ENCODE data around the gene NAA10.

NAA10 gene

GRCh38 chrX:153911798-153912197, 23.0 kb downstream of the NAA10 start:
- no peak for DNase-seq

- no peak for DNase-seq
Observed at GRCh38 chrX:153910446-153910845, 24.4 kb downstream of the NAA10 start.

- no peak for DNase-seq
Observed at GRCh38 chrX:153909980-153910360, 24.9 kb downstream of the NAA10 start.

- no peak for DNase-seq
Observed at GRCh38 chrX:153909024-153909979, 25.5 kb downstream of the NAA10 start.

GRCh38 chrX:153908219-153908860, 26.5 kb downstream of the NAA10 start:
- no peak for DNase-seq

GRCh38 chrX:153907456-153907855, 27.4 kb downstream of the NAA10 start:
- no peak for DNase-seq

GRCh38 chrX:153906126-153906917, 28.5 kb downstream of the NAA10 start:
- no peak for DNase-seq

GRCh38 chrX:153905481-153906095, 29.2 kb downstream of the NAA10 start:
- no peak for DNase-seq

- DNase-seq = no peak
Observed at GRCh38 chrX:153903991-153904957, 30.6 kb downstream of the NAA10 start, which contains the start of gene AVPR2. AVPR2 (plus strand) TSS chrX:153904673; CDS start chrX:153905146, 473 bp downstream.

- DNase-seq = no peak
Observed at GRCh38 chrX:153903238-153903980, 31.4 kb downstream of the NAA10 start.

GRCh38 chrX:153902385-153902784, 32.5 kb downstream of the NAA10 start:
- DNase-seq = no peak

GRCh38 chrX:153901753-153902140, 33.1 kb downstream of the NAA10 start:
- no peak for DNase-seq

GRCh38 chrX:153900831-153901752, 33.7 kb downstream of the NAA10 start:
- peak in 1 of 51 donors; percentile 16 for DNase-seq

GRCh38 chrX:153897899-153898298, 36.9 kb downstream of the NAA10 start:
- DNase-seq = no peak

GRCh38 chrX:153889123-153889522, 45.7 kb downstream of the NAA10 start:
- no peak for DNase-seq

- no peak for DNase-seq
Observed at GRCh38 chrX:153888344-153888743, 46.5 kb downstream of the NAA10 start.

GRCh38 chrX:153887385-153887784, 47.5 kb downstream of the NAA10 start:
- no peak for DNase-seq

- no peak for DNase-seq
Observed at GRCh38 chrX:153886915-153887314, 47.9 kb downstream of the NAA10 start.
